Effector memory CD4-positive, alpha-beta T cell (primary cell): Measurements from ENCODE around the gene RNF214.

Experiments used
- DNase-seq, 3 donors: peaks; one replicate each; pipeline ENCODE4 v3.0.0-alpha.2; 2020
- H3K27ac ChIP-seq: 2 replicates; pipeline ENCODE4 v1.7.0; 2013; ENCODE audit warnings: mild to moderate bottlenecking, low read length, moderate library complexity; ENCODE audit not compliant: insufficient read depth, poor library complexity, severe bottlenecking
- H3K27me3 ChIP-seq: replicated peaks from 2 replicates; pipeline ENCODE4 v1.7.0; 2013; ENCODE audit warnings: mild to moderate bottlenecking, low read length; ENCODE audit not compliant: insufficient read depth, control insufficient read depth, poor library complexity, severe bottlenecking
- H3K36me3 ChIP-seq: 2 replicates; pipeline ENCODE4 v1.7.0; 2013; ENCODE audit warnings: mild to moderate bottlenecking, low read length, moderate library complexity; ENCODE audit not compliant: control insufficient read depth, insufficient read depth
- H3K4me1 ChIP-seq: 2 replicates; pipeline ENCODE4 v1.7.0; 2013; ENCODE audit warnings: low read length, mild to moderate bottlenecking; ENCODE audit not compliant: control insufficient read depth, insufficient read depth, poor library complexity, severe bottlenecking
- H3K4me3 ChIP-seq: 2 replicates; pipeline ENCODE4 v1.7.0; 2013; ENCODE audit warnings: low read length, low read depth, mild to moderate bottlenecking; ENCODE audit not compliant: insufficient read depth, poor library complexity, severe bottlenecking
- H3K9me3 ChIP-seq: 2 replicates; pipeline ENCODE4 v1.7.0; 2013; ENCODE audit warnings: mild to moderate bottlenecking, low read length, moderate library complexity; ENCODE audit not compliant: control insufficient read depth

The RNF214 gene

GRCh38 chr11:117327567-117328374 lies 95.3 kb downstream of the RNF214 start, which contains the start of gene CEP164:
Gene CEP164, plus strand, starts transcription at chr11:117327854. Its CDS starts 10,733 bp downstream, at chr11:117338587.
- DNase-seq = peak; percentile 84 to 93 (median 92)
- H3K9me3 ChIP-seq = no peaks in the 10 kb centered on the region
- peak within 1 kb of the TSS; percentile 86 for H3K27ac ChIP-seq
- no peaks in the 10 kb centered on the region for H3K27me3 ChIP-seq
- peaks cover 9% of the 10 kb centered on the region for H3K4me1 ChIP-seq
- H3K36me3 ChIP-seq = no peaks in the 10 kb centered on the region
- peak within 1 kb of the TSS; percentile 73 for H3K4me3 ChIP-seq

- Histone ChIP-seq H3K4me3 (peak overlapping the region; percentile 73), H3K36me3 (no peaks in the 10 kb centered on the region), H3K27me3 (no peaks in the 10 kb centered on the region), H3K4me1 (peaks cover 9% of the 10 kb centered on the region), H3K9me3 (no peaks in the 10 kb centered on the region), H3K27ac (peak overlapping the region; percentile 86)
- DNase-seq = no peak
Observed at GRCh38 chr11:117328375-117329010, 96.0 kb downstream of the RNF214 start.

- no peak for DNase-seq
- Histone ChIP-seq H3K4me1 (peaks cover 9% of the 10 kb centered on the region), H3K4me3 (no peak overlapping the region)
Observed at GRCh38 chr11:117332843-117333242, 100.4 kb downstream of the RNF214 start.

GRCh38 chr11:117333917-117334316 lies 101.4 kb downstream of the RNF214 start:
- DNase-seq = no peak
- Histone ChIP-seq H3K4me1 (peaks cover 3% of the 10 kb centered on the region), H3K9me3 (no peaks in the 10 kb centered on the region), H3K36me3 (peaks cover 4% of the 10 kb centered on the region), H3K27ac (no peak overlapping the region), H3K4me3 (no peak overlapping the region), H3K27me3 (no peaks in the 10 kb centered on the region)

More at GRCh38 chr11:117332843-117333242, 100.4 kb downstream of the RNF214 start:
- Histone ChIP-seq H3K27me3 (no peaks in the 10 kb centered on the region), H3K27ac (no peak overlapping the region), H3K9me3 (no peaks in the 10 kb centered on the region), H3K36me3 (no peaks in the 10 kb centered on the region)

GRCh38 chr11:117334896-117335295 lies 102.4 kb downstream of the RNF214 start:
- H3K4me3 ChIP-seq = no peak overlapping the region
- H3K36me3 ChIP-seq = peaks cover 7% of the 10 kb centered on the region
- H3K27ac ChIP-seq = no peak overlapping the region
- no peaks in the 10 kb centered on the region for H3K9me3 ChIP-seq
- no peaks in the 10 kb centered on the region for H3K27me3 ChIP-seq
- no peaks in the 10 kb centered on the region for H3K4me1 ChIP-seq
- no peak for DNase-seq

GRCh38 chr11:117335399-117335798 lies 102.9 kb downstream of the RNF214 start:
- Histone ChIP-seq H3K9me3 (no peaks in the 10 kb centered on the region), H3K4me3 (no peak overlapping the region), H3K27me3 (no peaks in the 10 kb centered on the region), H3K4me1 (no peaks in the 10 kb centered on the region), H3K36me3 (peaks cover 12% of the 10 kb centered on the region), H3K27ac (no peak overlapping the region)
- DNase-seq = no peak
